Measurements from ENCODE around the gene SLC28A2.
"Not testable (repeated sequence)": the region's sequence is repeated elsewhere in the genome, so short reads cannot be mapped to it uniquely, and the experiment has no call there.

SLC28A2 gene

GRCh38 chr15:45234562-45235235 is 17.3 kb upstream of the SLC28A2 start:
- Histone ChIP-seq H3K36me3 (ENCODE audit: insufficient read depth, low read length) (no peaks in the 10 kb centered on the region), H2AFZ (ENCODE audit: low read depth, low read length) (no peak overlapping the region), H3K9me3 (ENCODE audit: low read length) (no peaks in the 10 kb centered on the region), H3K27me3 (ENCODE audit: insufficient read depth, low read length) (no peaks in the 10 kb centered on the region), H3K4me3 (ENCODE audit: low read length) (no peak overlapping the region), H3K4me1 (ENCODE audit: insufficient read depth, low read length) (no peaks in the 10 kb centered on the region)

DNA sequence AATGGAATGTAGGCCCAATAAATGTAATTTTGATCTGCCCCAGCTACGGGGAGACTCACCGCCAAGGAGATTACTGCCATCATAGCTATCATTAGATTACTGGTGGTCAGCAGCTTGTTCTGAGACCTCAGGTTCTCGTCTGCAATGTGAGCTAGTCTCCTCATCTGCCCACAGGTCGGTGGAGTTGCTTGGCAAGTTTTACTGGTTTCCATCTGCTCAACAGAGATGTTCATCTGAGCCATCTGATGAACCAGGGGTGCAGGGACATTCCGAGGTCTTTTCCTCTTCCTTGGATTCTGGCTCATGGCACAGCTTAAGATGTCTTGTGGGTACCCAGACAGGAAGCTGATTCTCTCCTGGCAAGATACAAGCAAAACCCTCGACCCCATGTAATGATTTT is 15.2 kb upstream of the SLC28A2 start:
- H2AFZ ChIP-seq (ENCODE audit: low read depth, low read length); H3K4me1 ChIP-seq (ENCODE audit: insufficient read depth, low read length); H3K27me3 ChIP-seq (ENCODE audit: insufficient read depth, low read length); H3K4me3 ChIP-seq (ENCODE audit: low read length); H3K9me3 ChIP-seq (ENCODE audit: low read length); H3K36me3 ChIP-seq (ENCODE audit: insufficient read depth, low read length): not testable (repeated sequence)

GRCh38 chr15:45242289-45242688 is 9.7 kb upstream of the SLC28A2 start:
- no peak overlapping the region for H3K4me3 ChIP-seq (ENCODE audit: low read length)
- no peak overlapping the region for H2AFZ ChIP-seq (ENCODE audit: low read depth, low read length)
- peaks cover 22% of the 10 kb centered on the region for H3K9me3 ChIP-seq (ENCODE audit: low read length)
- no peaks in the 10 kb centered on the region for H3K4me1 ChIP-seq (ENCODE audit: insufficient read depth, low read length)
- no peaks in the 10 kb centered on the region for H3K36me3 ChIP-seq (ENCODE audit: insufficient read depth, low read length)
- H3K27me3 ChIP-seq (ENCODE audit: insufficient read depth, low read length) = no peaks in the 10 kb centered on the region

DNA sequence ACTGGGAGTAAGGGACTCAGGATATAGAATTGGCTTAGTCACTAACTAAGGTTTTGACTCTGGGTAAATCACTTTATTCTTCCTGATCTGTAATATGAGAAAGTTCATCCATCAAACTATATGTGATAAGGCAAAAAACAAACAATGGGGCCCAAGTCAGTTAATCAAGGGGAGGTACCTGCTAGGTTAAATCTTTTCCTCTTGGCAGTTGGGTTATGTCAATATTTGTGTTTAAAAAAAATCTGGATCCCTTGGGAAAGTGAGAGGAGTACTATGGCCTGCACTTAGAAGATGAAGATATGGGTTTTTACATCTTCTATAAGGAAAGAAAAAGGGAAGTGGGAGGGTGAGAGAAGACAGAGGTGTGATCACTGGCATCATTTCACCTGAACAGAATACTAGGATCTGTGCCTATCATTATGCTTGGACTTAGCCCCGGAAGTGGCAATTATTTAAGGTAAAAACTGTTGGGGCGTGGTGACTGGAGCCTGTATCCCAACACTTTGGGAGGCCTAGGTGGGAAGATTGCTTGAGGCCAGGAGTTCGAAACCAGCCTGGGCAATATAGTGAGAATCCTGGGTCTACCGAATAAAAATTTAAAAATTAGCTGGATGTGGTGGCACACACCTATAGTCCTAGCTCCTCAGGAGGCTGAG is 2.8 kb upstream of the SLC28A2 start:
- Histone ChIP-seq H3K36me3 (ENCODE audit: insufficient read depth, low read length) (no peaks in the 10 kb centered on the region), H3K4me1 (ENCODE audit: insufficient read depth, low read length) (no peaks in the 10 kb centered on the region), H3K4me3 (ENCODE audit: low read length) (no peak overlapping the region), H3K27me3 (ENCODE audit: insufficient read depth, low read length) (no peaks in the 10 kb centered on the region), H3K9me3 (ENCODE audit: low read length) (peaks cover 3% of the 10 kb centered on the region), H2AFZ (ENCODE audit: low read depth, low read length) (no peak overlapping the region)

- Histone ChIP-seq H3K27me3 (ENCODE audit: insufficient read depth, low read length) (no peaks in the 10 kb centered on the region), H3K4me1 (ENCODE audit: insufficient read depth, low read length) (no peaks in the 10 kb centered on the region), H3K9me3 (ENCODE audit: low read length) (no peaks in the 10 kb centered on the region), H3K36me3 (ENCODE audit: insufficient read depth, low read length) (no peaks in the 10 kb centered on the region), H3K4me3 (ENCODE audit: low read length) (no peak overlapping the region), H2AFZ (ENCODE audit: low read depth, low read length) (no peak overlapping the region)
Measured at GRCh38 chr15:45253330-45253729, 1.3 kb downstream of the SLC28A2 start.

- H3K4me1 ChIP-seq (ENCODE audit: insufficient read depth, low read length) = no peaks in the 10 kb centered on the region
- no peak overlapping the region for H2AFZ ChIP-seq (ENCODE audit: low read depth, low read length)
- no peak overlapping the region for H3K4me3 ChIP-seq (ENCODE audit: low read length)
- H3K27me3 ChIP-seq (ENCODE audit: insufficient read depth, low read length) = no peaks in the 10 kb centered on the region
- no peaks in the 10 kb centered on the region for H3K9me3 ChIP-seq (ENCODE audit: low read length)
- no peaks in the 10 kb centered on the region for H3K36me3 ChIP-seq (ENCODE audit: insufficient read depth, low read length)
Measured at GRCh38 chr15:45254405-45254804, 2.4 kb downstream of the SLC28A2 start.

DNA sequence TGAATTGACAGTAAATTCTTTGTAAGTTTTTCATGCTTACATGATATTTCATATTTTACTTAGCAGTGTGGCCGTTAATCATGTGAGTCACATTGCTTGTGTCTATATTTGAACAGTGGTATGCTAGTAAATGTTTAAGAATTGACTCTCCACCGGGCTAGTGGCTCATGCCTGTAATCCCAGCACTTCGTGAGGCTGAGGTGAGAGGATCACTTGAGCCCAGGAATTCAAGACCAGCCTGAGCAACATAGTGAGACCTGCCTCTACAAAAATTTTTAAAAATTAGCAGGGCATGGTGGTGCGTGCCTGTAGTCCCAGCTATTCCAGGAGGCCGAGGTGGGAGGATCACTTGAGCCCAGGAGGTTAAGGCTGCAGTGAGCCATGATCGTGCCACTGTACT is 2.8 kb downstream of the SLC28A2 start:
- not testable (repeated sequence) for H3K9me3 ChIP-seq (ENCODE audit: low read length); H3K4me3 ChIP-seq (ENCODE audit: low read length); H3K36me3 ChIP-seq (ENCODE audit: insufficient read depth, low read length); H3K27me3 ChIP-seq (ENCODE audit: insufficient read depth, low read length); H3K4me1 ChIP-seq (ENCODE audit: insufficient read depth, low read length); H2AFZ ChIP-seq (ENCODE audit: low read depth, low read length)

GRCh38 chr15:45259796-45260195 is 7.8 kb downstream of the SLC28A2 start:
- Histone ChIP-seq H2AFZ (ENCODE audit: low read depth, low read length) (no peak overlapping the region), H3K36me3 (ENCODE audit: insufficient read depth, low read length) (no peaks in the 10 kb centered on the region), H3K9me3 (ENCODE audit: low read length) (peaks cover 2% of the 10 kb centered on the region), H3K4me3 (ENCODE audit: low read length) (no peak overlapping the region), H3K4me1 (ENCODE audit: insufficient read depth, low read length) (no peaks in the 10 kb centered on the region), H3K27me3 (ENCODE audit: insufficient read depth, low read length) (peaks cover 5% of the 10 kb centered on the region)

DNA sequence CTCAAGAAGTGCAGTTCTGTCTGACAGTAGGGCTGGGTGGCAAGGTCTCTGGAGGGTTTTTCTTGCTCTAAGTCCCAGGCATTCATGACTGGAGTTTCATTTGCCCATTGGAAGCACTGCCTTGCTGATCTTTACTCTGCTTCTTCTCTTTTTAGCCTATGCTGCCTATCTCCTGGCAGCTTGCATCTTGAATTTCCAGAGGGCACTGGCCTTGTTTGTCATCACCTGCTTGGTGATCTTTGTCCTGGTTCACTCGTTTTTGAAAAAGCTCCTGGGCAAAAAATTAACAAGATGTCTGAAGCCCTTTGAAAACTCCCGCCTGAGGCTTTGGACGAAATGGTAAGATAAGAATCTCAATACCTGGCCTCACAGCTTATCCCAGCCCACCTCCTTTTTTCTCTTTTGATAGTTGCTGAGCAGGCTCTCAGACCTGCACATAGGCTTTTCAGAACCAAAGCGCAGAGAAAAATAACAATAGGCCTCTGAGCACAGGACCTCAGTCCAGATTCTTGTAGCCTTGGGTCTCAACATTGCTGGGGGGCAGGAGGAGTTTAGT is 10.9 kb downstream of the SLC28A2 start:
- Histone ChIP-seq H3K27me3 (ENCODE audit: insufficient read depth, low read length) (peaks cover 10% of the 10 kb centered on the region), H3K9me3 (ENCODE audit: low read length) (peaks cover 2% of the 10 kb centered on the region), H3K4me3 (ENCODE audit: low read length) (no peak overlapping the region), H3K4me1 (ENCODE audit: insufficient read depth, low read length) (no peaks in the 10 kb centered on the region), H3K36me3 (ENCODE audit: insufficient read depth, low read length) (no peaks in the 10 kb centered on the region), H2AFZ (ENCODE audit: low read depth, low read length) (no peak overlapping the region)

DNA sequence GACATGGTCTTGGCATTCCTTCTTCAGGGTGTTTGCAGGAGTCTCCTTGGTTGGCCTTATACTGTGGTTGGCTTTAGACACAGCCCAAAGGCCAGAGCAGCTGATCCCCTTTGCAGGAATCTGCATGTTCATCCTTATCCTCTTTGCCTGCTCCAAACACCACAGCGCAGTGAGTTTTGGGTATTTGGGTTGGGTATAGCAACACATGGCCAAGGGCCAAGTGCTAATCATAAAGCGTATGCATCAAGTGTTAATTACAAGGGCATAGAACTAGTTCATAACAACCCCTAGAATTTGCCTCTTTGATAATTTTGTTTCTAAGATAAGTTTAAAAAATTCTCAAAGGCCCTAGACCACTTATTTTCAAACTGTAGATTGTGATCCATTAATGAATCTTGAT is 11.8 kb downstream of the SLC28A2 start:
- no peaks in the 10 kb centered on the region for H3K36me3 ChIP-seq (ENCODE audit: insufficient read depth, low read length)
- H3K9me3 ChIP-seq (ENCODE audit: low read length) = peaks cover 2% of the 10 kb centered on the region
- H3K4me3 ChIP-seq (ENCODE audit: low read length) = no peak overlapping the region
- no peaks in the 10 kb centered on the region for H3K4me1 ChIP-seq (ENCODE audit: insufficient read depth, low read length)
- H3K27me3 ChIP-seq (ENCODE audit: insufficient read depth, low read length) = peaks cover 10% of the 10 kb centered on the region
- no peak overlapping the region for H2AFZ ChIP-seq (ENCODE audit: low read depth, low read length)

- Histone ChIP-seq H3K36me3 (ENCODE audit: insufficient read depth, low read length) (no peaks in the 10 kb centered on the region), H3K4me1 (ENCODE audit: insufficient read depth, low read length) (no peaks in the 10 kb centered on the region), H3K4me3 (ENCODE audit: low read length) (no peak overlapping the region), H2AFZ (ENCODE audit: low read depth, low read length) (no peak overlapping the region), H3K9me3 (ENCODE audit: low read length) (peaks cover 2% of the 10 kb centered on the region), H3K27me3 (ENCODE audit: insufficient read depth, low read length) (peaks cover 10% of the 10 kb centered on the region)
Measured at GRCh38 chr15:45265506-45265905, 13.5 kb downstream of the SLC28A2 start.

DNA sequence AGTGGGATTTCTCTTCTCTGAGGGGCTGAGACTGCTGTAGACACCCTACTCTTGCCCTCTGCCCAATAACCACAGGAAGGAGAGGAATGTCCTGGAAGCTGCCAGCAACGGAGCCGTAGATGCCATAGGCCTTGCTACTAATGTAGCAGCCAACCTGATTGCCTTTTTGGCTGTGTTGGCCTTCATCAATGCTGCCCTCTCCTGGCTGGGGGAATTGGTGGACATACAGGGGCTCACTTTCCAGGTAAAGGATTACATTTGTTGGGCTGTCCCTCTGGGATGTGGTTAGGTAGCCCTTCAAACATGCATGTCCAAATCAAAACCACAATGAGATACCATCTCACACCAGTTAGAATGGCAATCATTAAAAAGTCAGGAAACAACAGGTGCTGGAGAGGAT is 16.1 kb downstream of the SLC28A2 start:
- Histone ChIP-seq H3K9me3 (ENCODE audit: low read length) (peaks cover 2% of the 10 kb centered on the region), H2AFZ (ENCODE audit: low read depth, low read length) (no peak overlapping the region), H3K27me3 (ENCODE audit: insufficient read depth, low read length) (peaks cover 11% of the 10 kb centered on the region), H3K4me1 (ENCODE audit: insufficient read depth, low read length) (no peaks in the 10 kb centered on the region), H3K36me3 (ENCODE audit: insufficient read depth, low read length) (no peaks in the 10 kb centered on the region), H3K4me3 (ENCODE audit: low read length) (no peak overlapping the region)

DNA sequence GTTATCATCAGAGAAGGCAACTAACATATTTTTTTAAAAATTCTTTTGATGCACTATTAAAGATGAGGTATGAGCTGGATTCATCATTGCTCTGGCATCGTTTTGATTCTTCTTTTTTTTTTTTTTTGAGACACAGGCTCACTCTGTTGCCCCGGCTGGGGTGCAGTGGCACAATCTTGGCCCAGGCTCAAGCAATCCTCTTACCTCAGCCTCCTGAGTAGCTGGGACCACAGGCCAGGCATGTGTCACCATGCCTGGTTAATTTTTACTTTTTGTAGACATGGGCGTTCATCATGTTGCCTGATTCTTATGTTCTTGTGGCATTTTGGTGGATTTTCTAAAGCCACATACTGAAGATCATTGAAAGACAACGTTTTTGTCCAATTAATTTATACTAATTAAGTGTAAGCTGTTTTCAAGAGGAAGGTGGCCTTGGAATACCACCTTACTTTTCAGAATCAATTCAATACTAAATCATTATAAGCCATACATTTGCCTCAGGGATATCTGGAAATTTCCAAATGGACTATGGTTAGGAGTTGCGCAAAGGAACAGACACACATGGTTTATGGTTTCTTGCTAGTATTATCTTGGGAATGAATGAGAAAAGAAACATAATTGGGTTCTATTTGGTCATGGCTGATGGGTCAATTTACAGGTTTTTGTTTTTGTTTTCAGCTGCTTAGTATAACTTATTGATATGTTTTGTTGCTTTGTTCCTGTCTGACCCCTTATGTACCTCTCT is 22.8 kb downstream of the SLC28A2 start:
- H2AFZ ChIP-seq (ENCODE audit: low read depth, low read length) = no peak overlapping the region
- no peak overlapping the region for H3K4me3 ChIP-seq (ENCODE audit: low read length)
- H3K27me3 ChIP-seq (ENCODE audit: insufficient read depth, low read length) = peaks cover 7% of the 10 kb centered on the region
- H3K36me3 ChIP-seq (ENCODE audit: insufficient read depth, low read length) = no peaks in the 10 kb centered on the region
- H3K4me1 ChIP-seq (ENCODE audit: insufficient read depth, low read length) = peaks cover 8% of the 10 kb centered on the region
- H3K9me3 ChIP-seq (ENCODE audit: low read length) = no peaks in the 10 kb centered on the region

All from neuron (in vitro differentiated cells).